Mucosa of stomach (tissue), 1 donor: Measurements from ENCODE around the gene C1QTNF8.

ENCODE experiments used
- H3K27me3 ChIP-seq: one replicate; pipeline ENCODE4 v1.7.0; 2013; ENCODE audit warnings: mild to moderate bottlenecking, low read length; ENCODE audit not compliant: control insufficient read depth, insufficient read depth
- H3K36me3 ChIP-seq: one replicate; pipeline ENCODE4 v1.7.0; 2013; ENCODE audit warnings: low read length; ENCODE audit not compliant: control insufficient read depth, insufficient read depth
- H3K4me1 ChIP-seq: one replicate; pipeline ENCODE4 v1.7.0; 2013; ENCODE audit warnings: mild to moderate bottlenecking, low read length; ENCODE audit not compliant: control insufficient read depth, insufficient read depth
- H3K4me3 ChIP-seq: one replicate; pipeline ENCODE4 v1.7.0; 2013; ENCODE audit warnings: low read length
- H3K9ac ChIP-seq: one replicate; pipeline ENCODE4 v1.7.0; 2013; ENCODE audit warnings: mild to moderate bottlenecking, low read length, moderate library complexity
- H3K9me3 ChIP-seq: one replicate; pipeline ENCODE4 v1.7.0; 2013; ENCODE audit warnings: mild to moderate bottlenecking, low read length, moderate library complexity; ENCODE audit not compliant: control insufficient read depth
- donor health status: Pancreatic carcinoma.

C1QTNF8 gene

GRCh38 chr16:1117176-1117900 is 21.3 kb upstream of the C1QTNF8 start:
- no peak overlapping the region for H3K9ac ChIP-seq
- peaks cover 11% of the 10 kb centered on the region for H3K27me3 ChIP-seq
- no peaks in the 10 kb centered on the region for H3K36me3 ChIP-seq
- H3K4me1 ChIP-seq = no peaks in the 10 kb centered on the region
- H3K4me3 ChIP-seq = no peak overlapping the region
- H3K9me3 ChIP-seq = no peaks in the 10 kb centered on the region

- H3K4me3 ChIP-seq = no peak overlapping the region
- H3K9ac ChIP-seq = no peak overlapping the region
- no peaks in the 10 kb centered on the region for H3K4me1 ChIP-seq
- no peaks in the 10 kb centered on the region for H3K36me3 ChIP-seq
- H3K9me3 ChIP-seq = no peaks in the 10 kb centered on the region
- H3K27me3 ChIP-seq = peaks cover 7% of the 10 kb centered on the region
Measured at GRCh38 chr16:1116693-1117077, 20.6 kb upstream of the C1QTNF8 start.

- H3K4me3 ChIP-seq = no peak overlapping the region
- H3K9me3 ChIP-seq = no peaks in the 10 kb centered on the region
- H3K4me1 ChIP-seq = no peaks in the 10 kb centered on the region
- no peaks in the 10 kb centered on the region for H3K36me3 ChIP-seq
- H3K9ac ChIP-seq = no peak overlapping the region
- peaks cover 10% of the 10 kb centered on the region for H3K27me3 ChIP-seq
Measured at GRCh38 chr16:1113889-1114526, 18.0 kb upstream of the C1QTNF8 start.

- Histone ChIP-seq H3K4me3 (no peak overlapping the region), H3K9ac (no peak overlapping the region), H3K36me3 (no peaks in the 10 kb centered on the region), H3K4me1 (peaks cover 3% of the 10 kb centered on the region), H3K9me3 (no peaks in the 10 kb centered on the region), H3K27me3 (peaks cover 15% of the 10 kb centered on the region)
Measured at GRCh38 chr16:1113489-1113888, 17.4 kb upstream of the C1QTNF8 start.

GRCh38 chr16:1112506-1113184 is 16.6 kb upstream of the C1QTNF8 start:
- H3K4me1 ChIP-seq = peaks cover 3% of the 10 kb centered on the region
- H3K36me3 ChIP-seq = no peaks in the 10 kb centered on the region
- H3K27me3 ChIP-seq = peaks cover 22% of the 10 kb centered on the region
- no peak overlapping the region for H3K4me3 ChIP-seq
- H3K9ac ChIP-seq = no peak overlapping the region
- H3K9me3 ChIP-seq = no peaks in the 10 kb centered on the region

- peaks cover 3% of the 10 kb centered on the region for H3K4me1 ChIP-seq
- no peaks in the 10 kb centered on the region for H3K9me3 ChIP-seq
- H3K36me3 ChIP-seq = no peaks in the 10 kb centered on the region
- H3K27me3 ChIP-seq = peaks cover 25% of the 10 kb centered on the region
- no peak overlapping the region for H3K9ac ChIP-seq
- no peak overlapping the region for H3K4me3 ChIP-seq
Measured at GRCh38 chr16:1109648-1110047, 13.6 kb upstream of the C1QTNF8 start.

GRCh38 chr16:1108299-1109252 is 12.5 kb upstream of the C1QTNF8 start:
- H3K27me3 ChIP-seq = peaks cover 32% of the 10 kb centered on the region
- H3K9ac ChIP-seq = no peak overlapping the region
- H3K9me3 ChIP-seq = no peaks in the 10 kb centered on the region
- no peaks in the 10 kb centered on the region for H3K36me3 ChIP-seq
- no peak overlapping the region for H3K4me3 ChIP-seq
- H3K4me1 ChIP-seq = peaks cover 3% of the 10 kb centered on the region

GRCh38 chr16:1107731-1108130 is 11.7 kb upstream of the C1QTNF8 start:
- Histone ChIP-seq H3K36me3 (no peaks in the 10 kb centered on the region), H3K9me3 (no peaks in the 10 kb centered on the region), H3K9ac (no peak overlapping the region), H3K27me3 (peaks cover 39% of the 10 kb centered on the region), H3K4me1 (peaks cover 3% of the 10 kb centered on the region), H3K4me3 (no peak overlapping the region)

GRCh38 chr16:1107141-1107540 is 11.1 kb upstream of the C1QTNF8 start:
- no peaks in the 10 kb centered on the region for H3K9me3 ChIP-seq
- no peak overlapping the region for H3K4me3 ChIP-seq
- no peaks in the 10 kb centered on the region for H3K36me3 ChIP-seq
- peaks cover 39% of the 10 kb centered on the region for H3K27me3 ChIP-seq
- H3K4me1 ChIP-seq = peaks cover 3% of the 10 kb centered on the region
- H3K9ac ChIP-seq = no peak overlapping the region

- no peaks in the 10 kb centered on the region for H3K9me3 ChIP-seq
- H3K4me1 ChIP-seq = peaks cover 3% of the 10 kb centered on the region
- H3K36me3 ChIP-seq = no peaks in the 10 kb centered on the region
- no peak overlapping the region for H3K9ac ChIP-seq
- H3K27me3 ChIP-seq = peaks cover 44% of the 10 kb centered on the region
- H3K4me3 ChIP-seq = no peak overlapping the region
Measured at GRCh38 chr16:1106659-1107058, 10.6 kb upstream of the C1QTNF8 start.

GRCh38 chr16:1105888-1106620 is 10.0 kb upstream of the C1QTNF8 start:
- no peaks in the 10 kb centered on the region for H3K36me3 ChIP-seq
- peaks cover 48% of the 10 kb centered on the region for H3K27me3 ChIP-seq
- no peak overlapping the region for H3K9ac ChIP-seq
- H3K4me1 ChIP-seq = peaks cover 5% of the 10 kb centered on the region
- no peaks in the 10 kb centered on the region for H3K9me3 ChIP-seq
- H3K4me3 ChIP-seq = no peak overlapping the region
